DMS79 treated with DMSO at 0.1 percent for 48 hours (cell line): ENCODE data around the gene GCDH.
"Not testable (repeated sequence)": the region's sequence is repeated elsewhere in the genome, so short reads cannot be mapped to it uniquely, and the experiment has no call there.

Source experiments
- DNase-seq: peaks from one replicate; lab custom pipeline; 2025; lab: John Stamatoyannopoulos, UW

Gene GCDH

GRCh38 chr19:12890787-12891552, at the start of gene GCDH:
TSS of gene GCDH (plus strand) at chr19:12891160. CDS start at chr19:12891305, 145 bp downstream.
- DNase-seq = peak; percentile 100

- DNase-seq = no peak
Measured at GRCh38 chr19:12842511-12842910, 48.4 kb upstream of the GCDH start.

GRCh38 chr19:12843328-12843727, 47.6 kb upstream of the GCDH start:
- DNase-seq = no peak

- no peak for DNase-seq
Measured at GRCh38 chr19:12843999-12844732, 46.8 kb upstream of the GCDH start.

GRCh38 chr19:12846613-12847012, 44.3 kb upstream of the GCDH start:
- DNase-seq = not testable (repeated sequence)

GRCh38 chr19:12847159-12848139, 43.5 kb upstream of the GCDH start:
- peak; percentile 79 for DNase-seq

- DNase-seq = no peak
Measured at GRCh38 chr19:12856653-12857052, 34.3 kb upstream of the GCDH start.

GRCh38 chr19:12858041-12858928, 32.7 kb upstream of the GCDH start:
- no peak for DNase-seq

GRCh38 chr19:12859546-12859945, 31.4 kb upstream of the GCDH start:
- no peak for DNase-seq

- DNase-seq = no peak
Measured at GRCh38 chr19:12864143-12864542, 26.8 kb upstream of the GCDH start.

- DNase-seq = no peak
Measured at GRCh38 chr19:12864721-12865715, 25.9 kb upstream of the GCDH start.

GRCh38 chr19:12865746-12866415, 25.1 kb upstream of the GCDH start:
- DNase-seq = no peak

- no peak for DNase-seq
Measured at GRCh38 chr19:12866416-12867119, 24.4 kb upstream of the GCDH start.

- DNase-seq = no peak
Measured at GRCh38 chr19:12867120-12868099, 23.6 kb upstream of the GCDH start.

- DNase-seq = no peak
Measured at GRCh38 chr19:12868540-12869112, 22.3 kb upstream of the GCDH start.

GRCh38 chr19:12871681-12872080, 19.3 kb upstream of the GCDH start:
- no peak for DNase-seq

- DNase-seq = no peak
Measured at GRCh38 chr19:12872255-12872654, 18.7 kb upstream of the GCDH start.
